Measurements from ENCODE around the gene UBQLN1.
A peak's percentile ranks its signal among the peaks of the same experiment; 100 is the strongest.

The UBQLN1 gene

DNA sequence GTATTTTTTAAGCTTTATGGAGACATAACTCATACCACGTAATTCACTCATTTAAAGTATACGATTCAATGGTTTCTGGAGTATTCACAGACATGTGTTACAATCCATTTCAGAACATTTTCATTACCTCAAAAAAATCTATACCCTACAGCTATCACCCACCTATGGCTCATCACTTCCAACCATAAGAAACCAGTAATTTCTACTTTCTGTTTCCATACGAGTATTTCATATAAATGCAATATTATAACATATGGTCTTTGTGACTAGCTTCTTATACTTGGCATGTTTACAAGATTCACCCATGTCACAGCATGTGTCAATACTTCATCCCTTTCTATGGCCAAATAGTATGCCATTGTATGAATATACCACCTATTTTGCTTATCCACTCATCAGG is 18.8 kb downstream of the UBQLN1 start:
- DNase-seq = no peak

DNA sequence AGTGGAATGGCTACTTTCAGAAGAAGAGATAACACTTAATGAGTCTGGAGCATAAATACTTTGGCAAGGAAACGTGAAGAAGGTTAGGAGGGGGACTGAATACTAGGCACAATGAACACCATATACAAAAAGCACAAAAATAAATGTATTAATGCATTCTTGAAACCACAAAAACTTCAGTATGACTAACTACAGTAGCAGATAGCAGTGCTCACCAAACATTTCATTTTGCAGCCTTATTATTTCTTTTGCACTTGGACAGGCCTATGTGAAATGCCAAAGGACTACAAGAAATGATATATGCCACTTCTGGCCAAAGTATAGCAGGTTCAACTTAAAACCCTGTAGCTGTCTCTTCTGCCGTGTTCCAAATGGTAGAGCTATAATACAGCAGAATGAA is 26.3 kb downstream of the UBQLN1 start:
- no peak for DNase-seq

DNA sequence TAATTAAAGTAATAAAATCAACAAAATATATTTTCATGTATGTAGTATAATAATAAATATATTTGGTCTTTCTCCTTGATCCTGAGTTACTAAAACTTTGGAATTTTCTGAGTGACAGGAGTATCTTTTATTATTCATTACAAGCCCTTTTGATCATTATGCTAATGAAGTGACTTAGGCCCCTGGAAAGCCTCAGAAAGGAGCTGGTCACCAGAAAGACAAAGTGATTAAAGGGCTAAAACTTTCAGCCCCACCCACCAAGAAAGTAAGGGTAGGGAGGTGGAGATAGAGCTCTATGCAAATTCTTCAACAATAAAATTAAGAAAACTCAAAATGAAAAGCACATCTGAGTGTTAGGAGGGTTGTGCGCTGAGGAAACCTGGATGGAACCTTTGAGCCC is 27.5 kb downstream of the UBQLN1 start:
- DNase-seq = no peak

DNA sequence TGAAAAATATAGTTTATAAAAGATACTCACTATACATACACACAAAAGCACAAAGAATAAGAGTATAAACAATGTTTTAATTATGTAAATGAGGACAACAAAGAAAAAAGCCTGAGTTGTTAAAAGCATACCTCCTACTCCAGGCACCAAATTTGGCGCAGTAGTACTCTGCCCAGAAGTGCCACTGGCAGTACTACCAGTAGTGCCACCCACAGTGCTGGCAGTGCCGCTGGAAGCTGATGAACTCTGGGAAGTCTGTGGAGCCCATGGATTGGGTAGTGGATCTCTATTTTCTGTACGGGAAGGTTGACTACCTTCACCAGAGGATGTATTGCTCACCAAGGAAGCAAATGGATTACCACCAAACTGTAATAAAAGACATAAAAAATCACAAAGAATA is 30.2 kb downstream of the UBQLN1 start:
- DNase-seq = no peak

DNA sequence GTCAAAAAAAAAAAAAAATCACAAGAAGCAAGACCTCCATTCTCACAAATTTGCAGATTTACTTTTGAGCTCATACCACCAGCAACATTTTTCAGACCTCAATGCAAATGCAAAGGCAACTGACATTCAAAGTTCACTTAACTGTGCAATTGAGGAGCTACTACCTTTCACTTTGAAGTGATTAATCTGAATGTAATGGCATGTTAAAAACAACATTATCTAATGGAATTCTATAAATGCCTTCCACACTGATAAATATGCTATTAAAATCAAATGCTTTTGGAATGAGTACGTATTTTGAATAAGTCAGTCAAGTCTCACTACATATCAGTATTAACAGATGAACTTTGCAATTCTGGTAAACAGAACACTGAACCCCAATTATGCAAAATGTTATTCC is 32.3 kb downstream of the UBQLN1 start:
- no peak for DNase-seq

DNA sequence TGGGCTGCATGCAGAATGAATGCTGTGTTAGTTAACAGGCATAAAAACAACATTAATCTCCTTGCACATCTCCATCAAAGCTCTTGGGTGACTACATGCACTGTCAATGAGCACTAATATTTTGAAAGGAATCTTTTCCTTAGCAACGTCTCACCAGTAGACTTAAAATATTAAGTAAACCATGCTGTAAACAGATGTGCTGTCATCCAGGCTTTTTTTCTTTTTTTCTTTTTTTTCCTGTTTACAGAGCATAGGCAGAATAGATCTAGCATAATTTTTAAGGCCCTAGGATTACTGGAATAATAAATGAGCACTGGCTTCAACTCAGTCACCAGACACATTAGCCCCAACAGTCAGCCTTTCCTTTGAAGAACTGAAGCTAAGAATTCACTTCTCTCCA is 36.3 kb downstream of the UBQLN1 start:
- no peak for DNase-seq

DNA sequence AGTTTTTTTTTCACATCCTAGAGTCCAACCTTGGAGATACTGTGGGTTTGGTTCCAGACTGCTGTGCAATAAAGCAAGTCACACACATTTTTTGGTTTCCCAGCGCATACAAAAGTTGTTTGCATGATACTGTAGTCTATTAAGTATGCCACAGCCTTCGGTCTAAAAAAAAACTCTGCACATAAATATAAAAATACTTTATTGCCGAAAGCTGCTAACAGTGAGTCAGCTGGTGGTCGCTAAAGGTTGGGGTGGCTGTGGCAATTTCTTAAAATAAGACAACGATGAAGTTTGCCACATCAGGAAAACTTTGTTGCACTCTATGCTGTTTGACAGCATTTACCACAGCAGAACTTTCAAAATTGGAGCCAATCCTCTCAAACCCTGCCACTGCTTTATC is 37.4 kb downstream of the UBQLN1 start:
- no peak for DNase-seq

DNA sequence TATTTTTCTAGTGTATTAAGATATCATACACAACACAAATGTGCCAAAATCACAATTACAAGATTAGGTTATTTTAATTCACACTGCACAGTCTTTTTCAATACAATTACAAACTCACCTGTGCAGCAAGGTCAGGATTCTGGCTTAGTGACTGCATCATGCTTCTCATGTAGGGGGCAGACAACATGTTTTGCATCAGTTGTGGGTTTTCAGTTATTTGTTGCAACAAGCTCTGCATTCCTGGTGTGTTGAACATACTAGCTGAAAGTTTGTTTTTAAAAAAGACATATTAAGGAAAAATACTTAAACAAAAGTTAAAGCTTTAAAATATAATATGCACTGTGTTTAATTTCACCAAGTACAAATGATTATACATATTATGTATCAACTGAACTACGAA is 38.7 kb downstream of the UBQLN1 start:
- no peak for DNase-seq

DNA sequence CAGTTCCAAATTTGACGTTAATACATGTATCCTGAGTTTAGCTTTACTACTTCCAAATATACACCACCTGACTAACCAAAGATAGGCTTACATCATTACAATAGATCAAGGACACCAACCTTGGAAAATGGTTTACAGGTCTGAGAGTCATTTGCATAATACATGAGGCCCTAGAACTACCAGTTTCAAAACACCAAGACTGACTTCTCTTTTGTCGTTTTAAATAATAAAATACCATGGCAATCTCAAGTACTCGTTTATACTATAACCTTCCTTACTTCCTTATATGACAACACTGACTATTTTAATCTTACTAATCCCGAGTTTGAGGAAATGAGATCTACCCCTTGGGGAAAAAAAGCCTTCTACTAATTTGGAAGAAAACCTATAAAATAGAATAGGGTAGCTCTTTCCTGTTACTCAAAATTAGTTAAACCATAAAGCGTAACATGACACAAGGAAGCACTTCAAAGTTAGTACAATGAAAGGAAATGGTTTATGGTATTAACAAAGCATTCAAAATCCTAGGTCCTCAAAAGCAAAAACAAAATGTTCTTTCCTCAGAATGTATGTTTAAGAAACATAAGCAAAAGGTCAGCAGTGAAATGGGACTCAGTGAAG is 42.1 kb downstream of the UBQLN1 start:
- no peak for DNase-seq

DNA sequence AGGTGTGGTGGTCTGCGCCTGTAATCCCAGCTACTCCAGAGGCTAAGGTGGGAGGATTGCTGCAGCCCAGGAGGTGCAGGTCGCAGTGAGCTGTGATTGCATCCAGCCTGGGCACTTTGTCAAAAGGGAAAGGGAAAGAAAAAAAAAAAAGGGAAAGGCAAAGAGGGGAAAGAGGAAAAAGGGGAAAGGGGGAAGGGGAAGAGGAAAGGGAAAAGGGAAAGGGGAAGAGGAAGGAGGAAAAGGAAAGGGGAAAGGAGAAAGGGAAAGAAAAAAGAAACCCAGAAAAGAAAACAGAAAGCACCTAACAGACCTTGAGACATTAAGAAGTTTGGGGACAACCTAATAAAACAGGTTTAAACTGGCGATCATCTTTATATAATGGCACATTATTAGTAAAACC is 44.8 kb downstream of the UBQLN1 start:
- no peak for DNase-seq

DNA sequence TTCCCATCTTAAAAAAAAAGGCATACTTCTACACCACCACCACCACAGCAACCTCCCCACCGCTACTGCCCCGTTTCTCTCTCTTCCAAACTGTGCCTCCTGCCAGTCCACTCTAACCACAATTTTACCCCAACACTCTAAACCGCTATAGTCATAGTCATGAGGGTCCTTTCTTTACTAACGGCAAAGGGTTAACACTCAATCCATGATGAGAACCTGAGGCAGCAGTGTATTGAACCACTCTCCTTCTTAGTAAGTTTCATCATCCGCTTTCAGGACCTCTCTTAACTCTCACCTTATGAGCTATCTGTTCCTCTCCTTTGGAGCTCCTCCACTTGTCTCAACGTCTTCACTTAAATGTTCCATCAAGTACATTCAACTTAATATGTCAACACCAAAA is 50.8 kb downstream of the UBQLN1 start:
- no peak for DNase-seq

DNA sequence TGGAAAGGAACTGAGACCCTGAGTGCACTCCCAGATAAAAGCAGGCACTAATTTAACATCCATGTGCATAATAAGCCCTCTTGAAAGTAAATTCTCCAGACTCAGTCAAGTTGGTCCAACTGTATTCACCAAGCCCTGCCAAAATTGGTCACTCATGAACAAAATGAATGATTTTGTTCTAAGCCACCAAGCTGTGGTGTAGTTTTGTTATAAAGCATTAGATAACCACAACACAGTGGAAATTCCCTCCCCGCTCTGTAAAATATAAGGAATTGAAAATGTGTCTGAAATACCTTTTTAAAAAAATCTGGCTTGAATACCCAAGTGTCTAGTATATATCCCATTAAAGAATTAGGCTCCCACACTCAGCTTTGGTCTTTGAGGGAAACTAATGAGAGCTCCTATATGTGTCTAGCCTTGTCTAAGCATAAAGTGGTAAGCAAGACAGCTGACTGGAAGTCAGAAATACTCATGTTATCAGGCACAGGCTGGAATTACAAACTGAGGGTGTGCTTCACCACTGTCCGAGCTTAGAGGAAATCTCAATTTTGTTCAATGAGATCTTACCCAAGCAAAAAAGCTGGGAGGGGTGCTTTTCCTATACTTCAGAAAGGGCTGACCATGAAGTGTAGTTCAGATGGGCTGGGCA is 51.6 kb downstream of the UBQLN1 start:
- no peak for DNase-seq

DNA sequence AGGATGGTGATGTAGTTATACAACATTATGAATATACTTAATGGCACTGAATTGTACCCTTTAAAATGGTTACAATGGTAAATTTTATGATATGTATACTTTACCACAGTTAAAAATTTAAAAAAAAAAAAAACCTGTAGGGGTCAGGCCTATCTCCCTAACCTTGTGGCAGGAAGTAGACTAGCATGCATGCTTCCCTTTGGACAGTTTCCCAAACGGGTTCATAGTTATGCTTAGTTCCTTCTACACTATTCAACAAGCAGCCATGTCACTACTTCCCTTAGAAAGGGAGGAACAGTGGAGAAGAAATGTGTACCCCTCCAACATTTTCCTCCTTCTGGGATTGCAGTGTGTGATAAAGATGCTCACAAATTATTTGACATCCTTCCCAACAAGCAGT is 52.3 kb downstream of the UBQLN1 start:
- no peak for DNase-seq

DNA sequence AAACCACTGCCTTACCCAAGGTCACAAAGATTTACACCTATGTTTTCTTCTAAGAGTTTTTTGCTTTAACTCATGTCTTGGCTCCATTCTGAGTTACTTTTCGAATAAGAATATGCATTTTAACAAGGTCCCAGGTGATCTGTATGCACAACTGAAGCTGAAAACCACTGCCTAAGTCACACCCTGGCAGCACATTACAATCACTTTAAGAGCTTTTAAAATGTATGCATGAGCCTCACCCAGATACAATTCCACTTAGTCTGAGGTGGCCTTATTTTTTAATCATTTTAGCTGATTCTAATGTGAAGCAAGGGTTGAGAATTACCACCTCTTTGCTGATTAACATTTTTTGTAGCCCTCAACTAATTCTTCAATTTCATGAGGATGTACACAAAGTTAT is 55.3 kb downstream of the UBQLN1 start:
- DNase-seq = no peak

DNA sequence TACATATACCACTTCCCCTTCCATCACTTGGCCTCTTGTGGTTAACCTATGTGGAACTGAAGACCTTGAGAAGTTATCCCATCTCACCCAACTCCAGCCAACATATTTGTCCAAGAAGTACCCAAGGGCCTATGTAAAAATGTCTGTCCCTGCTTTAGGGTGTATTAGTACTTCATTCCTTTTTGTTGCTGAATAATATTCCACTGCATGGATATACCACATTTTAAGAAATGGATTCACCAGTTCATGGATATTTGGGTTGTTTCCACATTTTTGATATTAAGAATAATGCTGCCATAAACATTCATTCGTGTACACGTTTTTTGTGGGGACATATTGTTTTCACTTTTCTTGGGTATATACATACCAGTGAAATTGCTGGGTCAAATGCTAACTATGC is 56.2 kb downstream of the UBQLN1 start:
- DNase-seq = no peak

DNA sequence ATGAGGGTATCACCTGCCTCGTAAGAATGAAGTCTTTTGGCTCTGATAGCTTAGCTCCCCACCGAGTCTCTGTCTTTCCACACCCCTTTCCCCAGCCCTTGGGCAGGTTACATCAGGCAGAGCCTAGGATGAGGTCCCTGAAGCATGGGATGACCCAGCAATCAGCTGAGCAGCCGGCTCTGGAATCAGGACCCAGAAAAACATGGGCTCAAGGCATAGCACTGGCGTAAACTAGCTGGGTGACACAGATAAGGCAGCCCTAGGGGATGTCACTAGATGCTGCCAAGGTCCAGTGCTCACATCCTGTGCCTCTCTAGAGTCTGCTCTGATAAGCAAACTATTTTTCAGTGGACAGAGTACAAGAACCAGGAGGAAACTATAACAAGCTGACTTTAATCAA is 58.2 kb downstream of the UBQLN1 start:
- no peak for DNase-seq

DNA sequence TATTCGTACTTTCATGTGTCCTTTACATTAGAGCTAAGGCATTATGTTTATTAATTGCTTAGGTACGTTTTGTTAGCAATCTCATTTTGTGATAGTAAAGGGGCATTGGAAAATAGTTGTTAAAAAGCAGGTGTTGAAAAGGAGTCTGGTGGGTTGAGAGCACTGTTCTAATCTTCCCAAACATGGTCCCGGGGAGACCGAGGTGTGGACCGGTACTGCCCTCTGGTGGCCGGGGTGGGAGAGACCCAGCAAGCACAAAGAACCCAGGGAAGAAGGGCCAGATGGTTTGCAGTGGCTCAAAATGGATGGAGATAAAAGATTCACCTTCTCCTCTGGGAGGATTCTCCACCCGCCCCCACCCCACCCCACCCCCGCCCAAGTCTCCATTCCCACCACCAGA is 58.7 kb downstream of the UBQLN1 start:
- DNase-seq = peak; percentile 38

DNA sequence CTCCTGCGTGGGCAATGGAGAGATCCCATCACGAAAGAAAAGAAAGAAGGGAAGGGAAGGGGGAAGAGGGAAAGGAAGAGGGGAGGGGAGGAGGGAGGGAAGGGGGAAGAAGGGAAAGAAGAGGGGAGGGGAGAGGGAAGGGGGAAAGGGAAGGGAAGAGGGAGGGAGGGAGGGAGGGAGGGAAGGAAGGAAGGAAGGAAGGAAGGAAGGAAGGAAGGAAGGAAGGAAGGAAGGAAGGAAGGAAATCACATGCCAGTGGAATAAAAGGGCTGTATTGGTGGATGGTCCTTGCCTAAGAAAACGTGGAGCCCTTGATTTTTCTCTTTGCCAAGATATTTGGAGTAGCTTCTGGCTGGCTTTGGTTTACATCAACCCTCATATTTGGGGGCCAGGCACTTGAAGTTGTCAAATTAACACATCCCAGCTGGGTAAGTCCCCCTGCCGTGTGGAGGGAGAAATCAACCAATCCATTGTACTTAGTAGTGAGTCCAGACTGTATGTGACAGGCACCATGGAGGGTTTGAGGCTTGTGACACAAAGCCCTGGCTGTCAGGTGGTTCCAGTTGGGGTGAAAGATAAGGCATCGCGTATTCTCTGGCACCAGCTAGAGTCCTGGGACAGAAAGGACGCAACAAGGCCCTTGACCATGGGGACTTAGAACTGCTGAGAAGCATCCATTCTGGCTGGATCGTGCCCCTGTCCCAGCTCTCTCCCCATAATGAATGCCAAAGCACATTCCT is 61.1 kb downstream of the UBQLN1 start:
- DNase-seq = no peak

DNA sequence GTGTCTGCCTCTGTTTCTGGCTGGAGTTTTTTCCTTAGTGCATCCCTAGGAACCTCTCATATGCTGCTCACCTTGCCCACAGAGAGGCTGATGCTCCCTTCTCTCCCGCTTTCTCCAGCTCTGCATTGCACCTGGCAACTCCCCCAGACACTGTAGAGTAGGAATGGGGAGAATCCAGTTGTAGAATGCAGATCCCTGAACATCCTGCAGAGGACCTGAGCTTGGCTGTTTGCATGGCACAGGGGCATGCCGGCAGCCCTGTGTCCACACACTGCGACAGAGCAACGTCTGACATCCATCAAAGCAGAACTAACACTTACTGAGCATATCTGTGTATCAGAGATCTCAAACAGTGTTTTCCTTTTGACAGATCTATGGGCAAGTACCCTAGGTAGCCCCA is 65.0 kb downstream of the UBQLN1 start:
- no peak for DNase-seq

DNA sequence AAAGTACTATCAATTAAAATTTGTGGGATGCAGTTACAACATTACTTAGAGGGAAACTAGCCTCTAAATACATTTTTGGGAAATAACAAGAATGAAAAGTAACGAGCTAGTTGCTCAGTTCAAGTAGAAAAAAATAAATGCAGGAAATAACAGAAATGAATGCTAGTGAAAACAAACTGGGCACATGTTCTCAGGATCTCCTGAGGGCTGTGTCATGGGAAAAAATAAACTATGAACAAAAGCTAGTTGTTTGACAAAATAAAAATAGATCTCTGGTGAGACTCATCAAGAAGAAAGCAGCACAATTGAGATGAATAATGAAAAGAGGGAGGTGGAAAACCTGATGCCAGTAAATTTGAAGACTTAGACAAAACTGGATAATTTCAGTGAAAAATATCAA is 68.5 kb downstream of the UBQLN1 start:
- DNase-seq = no peak

DNA sequence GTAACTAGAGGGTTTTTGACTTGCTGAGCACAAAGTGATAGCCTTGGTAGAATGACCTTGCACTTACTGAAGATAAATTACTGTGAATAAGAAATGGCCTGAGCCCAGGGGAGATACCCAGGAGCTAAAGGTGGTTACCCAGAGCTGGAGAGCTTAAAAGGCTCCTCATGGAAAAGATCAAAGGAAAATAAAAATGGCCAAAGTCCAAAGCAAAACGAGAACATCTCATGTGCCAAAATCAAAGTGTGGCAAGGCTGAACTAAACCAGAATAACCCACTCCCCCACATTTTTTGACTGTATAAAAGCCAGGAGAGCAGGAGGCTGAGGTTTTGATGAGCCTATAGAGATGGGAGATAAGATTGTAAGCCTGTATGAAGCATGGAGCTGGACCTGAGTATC is 70.4 kb downstream of the UBQLN1 start:
- no peak for DNase-seq

DNA sequence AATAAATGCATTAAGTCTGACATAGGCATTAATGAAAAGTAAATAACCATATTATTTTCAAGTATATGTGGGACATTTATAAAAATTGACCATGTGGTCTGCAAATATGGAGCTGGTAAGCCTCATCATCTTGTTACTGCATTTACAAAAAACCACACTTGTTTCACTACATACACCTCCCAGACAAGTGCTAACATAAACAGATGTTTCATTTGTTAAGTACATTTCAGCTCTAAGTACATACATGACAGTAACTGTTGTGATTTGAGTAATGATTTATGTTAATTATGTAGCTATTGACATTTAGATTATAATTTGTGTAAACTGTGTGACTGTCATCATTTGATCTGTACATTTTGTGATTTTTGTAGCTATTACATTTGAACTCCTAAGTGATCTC is 70.9 kb downstream of the UBQLN1 start:
- no peak for DNase-seq

DNA sequence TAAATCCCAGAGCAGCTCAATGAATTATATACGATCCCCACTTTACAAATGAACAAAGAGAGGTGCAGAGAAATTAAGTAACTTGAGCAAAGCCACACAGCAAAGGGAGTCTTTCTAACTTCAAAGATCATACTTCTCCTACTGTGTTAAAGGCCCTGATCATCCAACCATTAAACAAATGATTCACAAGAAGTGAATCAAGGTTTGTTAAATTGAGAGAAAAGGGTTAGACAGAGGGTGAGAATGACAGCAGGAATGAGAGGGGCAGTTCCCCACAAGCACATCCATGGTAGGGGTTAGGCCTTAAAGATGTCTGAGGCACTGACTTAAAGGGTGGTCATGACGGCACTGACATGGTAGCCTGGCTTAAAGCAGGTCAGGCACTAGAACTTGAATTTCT is 74.1 kb downstream of the UBQLN1 start:
- no peak for DNase-seq

DNA sequence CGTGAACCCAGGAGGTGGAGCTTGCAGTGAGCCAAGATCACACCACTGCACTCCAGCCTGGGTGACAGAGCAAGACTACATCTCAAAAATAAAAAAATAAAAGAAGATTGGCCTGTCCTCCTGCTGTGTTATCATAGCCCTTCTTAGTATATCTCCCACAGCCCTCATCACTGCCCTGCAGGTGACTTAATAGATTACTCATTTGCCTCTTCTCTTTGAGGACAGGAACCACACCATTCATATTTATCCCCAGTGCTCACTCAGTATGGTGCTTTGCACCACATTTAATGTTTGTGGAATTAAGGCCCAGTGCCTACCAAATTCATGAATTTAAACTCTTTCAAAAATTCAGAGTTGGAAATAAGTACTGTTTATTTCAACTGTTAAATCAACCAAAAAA is 74.5 kb downstream of the UBQLN1 start:
- no peak for DNase-seq

Measured in right hindlimb (tissue), 1 donor.